ENCODE data around the gene DCC. TPM values are rescaled to one million over a fixed set of nuclear protein-coding genes. Genes with fewer than 3 reads are reported as not detected.

Gene DCC
- total RNA-seq, 3 donors from 2014 or later = under 0.01 to 1.6 (median 0.15) TPM

GRCh38 chr18:53261241-53261640, 921.2 kb downstream of the DCC start:
- H3K9me3 ChIP-seq = peaks cover 0 to 12% of the 10 kb centered on the region in 2 donors
- intact Hi-C loops (cut with DNase I; ENCODE audit: low total_unique reads) = no loop called here
- no peak overlapping the region for H3K4me3 ChIP-seq
- H3K27ac ChIP-seq = no peak overlapping the region
- H3K36me3 ChIP-seq = no peaks in the 10 kb centered on the region
- TF ChIP-seq POLR2AphosphoS5 (IDR thresholded peaks at IDR 0.05) (no peak), POLR2A (IDR thresholded peaks at IDR 0.05) (no peak), CTCF (IDR thresholded peaks at IDR 0.05) (no peak)
- H3K27me3 ChIP-seq = no peaks in the 10 kb centered on the region
- no peaks in the 10 kb centered on the region for H3K4me1 ChIP-seq
- DNase-seq (ENCODE audit: low spot score in 2 of 2) = no peak

GRCh38 chr18:53266850-53267249, 926.9 kb downstream of the DCC start:
- H3K4me3 ChIP-seq = no peak overlapping the region
- TF ChIP-seq POLR2AphosphoS5 (IDR thresholded peaks at IDR 0.05) (no peak), CTCF (IDR thresholded peaks at IDR 0.05) (no peak), POLR2A (IDR thresholded peaks at IDR 0.05) (no peak)
- H3K36me3 ChIP-seq = no peaks in the 10 kb centered on the region
- no peaks in the 10 kb centered on the region for H3K27me3 ChIP-seq
- DNase-seq (ENCODE audit: low spot score in 2 of 2) = no peak
- H3K4me1 ChIP-seq = no peaks in the 10 kb centered on the region
- no peaks in the 10 kb centered on the region for H3K9me3 ChIP-seq
- H3K27ac ChIP-seq = no peak overlapping the region
- intact Hi-C loops (cut with DNase I; ENCODE audit: low total_unique reads) = no loop called here

- Histone ChIP-seq H3K4me1 (no peaks in the 10 kb centered on the region), H3K4me3 (no peak overlapping the region), H3K27ac (no peak overlapping the region), H3K36me3 (no peaks in the 10 kb centered on the region), H3K9me3 (no peaks in the 10 kb centered on the region), H3K27me3 (no peaks in the 10 kb centered on the region)
- DNase-seq (ENCODE audit: low spot score in 2 of 2) = no peak
- TF ChIP-seq POLR2A (IDR thresholded peaks at IDR 0.05) = no peak
- no peak for TF ChIP-seq POLR2AphosphoS5 (IDR thresholded peaks at IDR 0.05)
- no peak for TF ChIP-seq CTCF (IDR thresholded peaks at IDR 0.05)
- intact Hi-C loops (cut with DNase I; ENCODE audit: low total_unique reads) = no loop called here
Observed at GRCh38 chr18:53268455-53268854, 928.5 kb downstream of the DCC start.

GRCh38 chr18:53281406-53281805, 941.4 kb downstream of the DCC start:
- Histone ChIP-seq H3K9me3 (no peaks in the 10 kb centered on the region), H3K36me3 (no peaks in the 10 kb centered on the region), H3K27ac (no peak overlapping the region), H3K27me3 (no peaks in the 10 kb centered on the region), H3K4me3 (no peak overlapping the region), H3K4me1 (no peaks in the 10 kb centered on the region)
- DNase-seq (ENCODE audit: low spot score in 2 of 2) = no peak
- intact Hi-C loops (cut with DNase I; ENCODE audit: low total_unique reads) = no loop called here
- TF ChIP-seq POLR2AphosphoS5 (IDR thresholded peaks at IDR 0.05) = no peak
- TF ChIP-seq CTCF (IDR thresholded peaks at IDR 0.05) = no peak
- TF ChIP-seq POLR2A (IDR thresholded peaks at IDR 0.05) = no peak

GRCh38 chr18:53283708-53284107, 943.7 kb downstream of the DCC start:
- Histone ChIP-seq H3K4me3 (no peak overlapping the region), H3K9me3 (no peaks in the 10 kb centered on the region), H3K27ac (no peak overlapping the region), H3K27me3 (no peaks in the 10 kb centered on the region), H3K36me3 (no peaks in the 10 kb centered on the region), H3K4me1 (no peaks in the 10 kb centered on the region)
- TF ChIP-seq POLR2AphosphoS5 (IDR thresholded peaks at IDR 0.05) (no peak), POLR2A (IDR thresholded peaks at IDR 0.05) (no peak), CTCF (IDR thresholded peaks at IDR 0.05) (no peak)
- DNase-seq (ENCODE audit: low spot score in 2 of 2) = no peak
- intact Hi-C loops (cut with DNase I; ENCODE audit: low total_unique reads) = no loop called here
